Mammary epithelial cell (primary cell): ENCODE results near the gene TFPI2.

Experiments
- EZH2 ChIP-seq: IDR thresholded peaks from 2 replicates; pipeline ENCODE4 v1.6.1; 2012; ENCODE audit warnings: low read length, inconsistent platforms, borderline replicate concordance
- TF ChIP-seq, protein P1 (sequence below), 2 donors: IDR thresholded peaks in 1 of 2; conservative IDR thresholded peaks in 1 of 2; 2 replicates each; pipeline ENCODE4 v1.5.1; 2011 to 2012; ENCODE audit warnings: inconsistent platforms in 2 of 2, low read length in 2 of 2, mild to moderate bottlenecking in 2 of 2, control low read depth in 1 of 2, low read depth in 1 of 2; ENCODE audit not compliant: insufficient read depth in 1 of 2; ENCODE audit errors: extremely low read depth in 1 of 2

DNA sequence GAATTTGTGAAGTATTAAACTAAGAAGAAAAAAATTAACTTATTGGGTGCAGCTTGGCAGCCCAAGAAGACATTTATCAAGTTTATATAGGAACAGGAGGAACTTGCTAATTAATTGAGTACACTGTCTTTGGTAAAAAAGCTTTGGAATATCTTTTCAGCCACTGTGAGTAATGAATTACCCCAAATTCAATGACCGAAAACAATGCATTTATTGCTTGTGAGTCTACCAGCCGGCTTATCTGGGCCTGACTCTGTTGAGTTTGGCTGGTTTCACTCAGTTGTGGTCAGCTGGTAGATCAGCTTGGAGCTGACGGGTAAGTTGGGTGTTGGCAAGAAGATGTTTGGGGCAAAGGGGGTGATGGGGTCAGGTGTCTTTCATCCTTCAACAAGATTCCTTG lies 42.6 kb upstream of the TFPI2 start:
- TF ChIP-seq, protein P1, sequence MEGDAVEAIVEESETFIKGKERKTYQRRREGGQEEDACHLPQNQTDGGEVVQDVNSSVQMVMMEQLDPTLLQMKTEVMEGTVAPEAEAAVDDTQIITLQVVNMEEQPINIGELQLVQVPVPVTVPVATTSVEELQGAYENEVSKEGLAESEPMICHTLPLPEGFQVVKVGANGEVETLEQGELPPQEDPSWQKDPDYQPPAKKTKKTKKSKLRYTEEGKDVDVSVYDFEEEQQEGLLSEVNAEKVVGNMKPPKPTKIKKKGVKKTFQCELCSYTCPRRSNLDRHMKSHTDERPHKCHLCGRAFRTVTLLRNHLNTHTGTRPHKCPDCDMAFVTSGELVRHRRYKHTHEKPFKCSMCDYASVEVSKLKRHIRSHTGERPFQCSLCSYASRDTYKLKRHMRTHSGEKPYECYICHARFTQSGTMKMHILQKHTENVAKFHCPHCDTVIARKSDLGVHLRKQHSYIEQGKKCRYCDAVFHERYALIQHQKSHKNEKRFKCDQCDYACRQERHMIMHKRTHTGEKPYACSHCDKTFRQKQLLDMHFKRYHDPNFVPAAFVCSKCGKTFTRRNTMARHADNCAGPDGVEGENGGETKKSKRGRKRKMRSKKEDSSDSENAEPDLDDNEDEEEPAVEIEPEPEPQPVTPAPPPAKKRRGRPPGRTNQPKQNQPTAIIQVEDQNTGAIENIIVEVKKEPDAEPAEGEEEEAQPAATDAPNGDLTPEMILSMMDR (conservative IDR thresholded peaks at IDR 0.05 in 1 of 2, IDR thresholded peaks at IDR 0.05 in 1 of 2; ENCODE audit: extremely low read depth in 1 of 2, insufficient read depth in 1 of 2, low read depth in 1 of 2, low read length in 2 of 2): no peak
- no peak for TF ChIP-seq EZH2
